Activated gamma-delta T cell treated with anti-CD3 and anti-CD28 coated beads, Interleukin-2, amount 50 U/mL, for 16 hours (primary cell): ENCODE results near the gene PDLIM7.
A peak's percentile ranks its signal among the peaks of the same experiment; 100 is the strongest.

Source experiments
- DNase-seq: peaks from one replicate; pipeline ENCODE4 v3.0.0-alpha.2; 2020; ENCODE audit warnings: low read depth

PDLIM7 gene

GRCh38 chr5:177524539-177524900 lies 27.1 kb upstream of the PDLIM7 start:
- no peak for DNase-seq

GRCh38 chr5:177523711-177524538 lies 26.5 kb upstream of the PDLIM7 start:
- DNase-seq: no peak

- DNase-seq: no peak
Measured at GRCh38 chr5:177520916-177521513, 23.6 kb upstream of the PDLIM7 start.

GRCh38 chr5:177520271-177520670 lies 22.9 kb upstream of the PDLIM7 start:
- DNase-seq: no peak

GRCh38 chr5:177519463-177520235 lies 22.2 kb upstream of the PDLIM7 start:
- DNase-seq: no peak

GRCh38 chr5:177516601-177517568 lies 19.5 kb upstream of the PDLIM7 start, which contains the start of gene DDX41:
Gene DDX41 (minus strand): TSS chr5:177516961. CDS start chr5:177516945, 16 bp downstream.
- peak; percentile 94 for DNase-seq

- DNase-seq: no peak
Measured at GRCh38 chr5:177515580-177515979, 18.2 kb upstream of the PDLIM7 start.

- no peak for DNase-seq
Measured at GRCh38 chr5:177514541-177514940, 17.1 kb upstream of the PDLIM7 start.

GRCh38 chr5:177513500-177513899 lies 16.1 kb upstream of the PDLIM7 start:
- DNase-seq: no peak

- no peak for DNase-seq
Measured at GRCh38 chr5:177512736-177513380, 15.5 kb upstream of the PDLIM7 start.

GRCh38 chr5:177511796-177512675 lies 14.6 kb upstream of the PDLIM7 start:
- DNase-seq: no peak

GRCh38 chr5:177511181-177511580 lies 13.8 kb upstream of the PDLIM7 start:
- DNase-seq: no peak

GRCh38 chr5:177510567-177511053 lies 13.2 kb upstream of the PDLIM7 start:
- no peak for DNase-seq

GRCh38 chr5:177509991-177510566 lies 12.7 kb upstream of the PDLIM7 start:
- no peak for DNase-seq

GRCh38 chr5:177509381-177509951 lies 12.1 kb upstream of the PDLIM7 start, which contains the start of gene DOK3:
Gene DOK3 (minus strand): TSS chr5:177509826. CDS start chr5:177509540, 286 bp downstream.
- no peak for DNase-seq

- DNase-seq: no peak
Measured at GRCh38 chr5:177508837-177509236, 11.4 kb upstream of the PDLIM7 start.

- no peak for DNase-seq
Measured at GRCh38 chr5:177508221-177508611, 10.8 kb upstream of the PDLIM7 start.

GRCh38 chr5:177507596-177508220 lies 10.3 kb upstream of the PDLIM7 start:
- DNase-seq: no peak

GRCh38 chr5:177507165-177507564 lies 9.8 kb upstream of the PDLIM7 start:
- DNase-seq: no peak
